DND-41 (cell line): ENCODE results near the gene NUDCD3.

Experiments
- ATAC-seq: fragments of 200-7000 bp; cut with Tn5 transposase; 3 replicates; pipeline ENCODE4 v1.9.1; 2021; ENCODE audit warnings: low read depth; ENCODE audit not compliant: insufficient read depth
- DNase-seq: peaks from one replicate; pipeline ENCODE4 v3.0.0-alpha.2; 2020
- H2AFZ ChIP-seq: 2 replicates; pipeline ENCODE4 v1.6.0; 2012; ENCODE audit warnings: low read depth, low read length
- H3K27ac ChIP-seq: 2 replicates; pipeline ENCODE4 v1.5.1; 2012; ENCODE audit warnings: low read length, inconsistent platforms
- H3K27me3 ChIP-seq: fragments of 200-600 bp; sonication (generic); 2 replicates; pipeline ENCODE4 v1.6.0; 2012; ENCODE audit warnings: low read length, mild to moderate bottlenecking, inconsistent platforms; ENCODE audit not compliant: insufficient read depth, poor library complexity
- H3K36me3 ChIP-seq: 2 replicates; pipeline ENCODE4 v1.5.1; 2012; ENCODE audit warnings: low read length, inconsistent platforms; ENCODE audit not compliant: insufficient read depth
- H3K4me1 ChIP-seq: 2 replicates; pipeline ENCODE4 v1.5.1; 2012; ENCODE audit warnings: mild to moderate bottlenecking, low read length; ENCODE audit not compliant: insufficient read depth
- H3K4me2 ChIP-seq: 2 replicates; pipeline ENCODE4 v1.6.0; 2012; ENCODE audit warnings: mild to moderate bottlenecking, moderate library complexity, low read length, inconsistent platforms; ENCODE audit not compliant: insufficient read depth
- H3K4me3 ChIP-seq, 2 experiments: fragments of 200-600 bp in 1 of 2; shearing (Covaris generic) in 1 of 2; 2 replicates each; pipeline ENCODE4 v1.5.1; 2012 to 2016; ENCODE audit warnings: inconsistent platforms in 2 of 2, low read length in 2 of 2, mild to moderate bottlenecking in 2 of 2, low read depth in 1 of 2, moderate library complexity in 1 of 2
- H3K79me2 ChIP-seq: 2 replicates; pipeline ENCODE4 v1.6.0; 2012; ENCODE audit warnings: low read length, inconsistent platforms; ENCODE audit not compliant: insufficient read depth
- H3K9ac ChIP-seq: 2 replicates; pipeline ENCODE4 v1.6.0; 2012; ENCODE audit warnings: low read depth, mild to moderate bottlenecking, inconsistent platforms, low read length, moderate library complexity
- H3K9me3 ChIP-seq: 2 replicates; pipeline ENCODE4 v1.5.1; 2012; ENCODE audit warnings: low read length, moderate library complexity, mild to moderate bottlenecking, inconsistent platforms; ENCODE audit not compliant: insufficient read depth, severe bottlenecking
- H4K20me1 ChIP-seq: 2 replicates; pipeline ENCODE4 v1.6.0; 2012; ENCODE audit warnings: low read length; ENCODE audit not compliant: insufficient read depth
- EZH2 ChIP-seq: IDR thresholded peaks from 3 replicates; pipeline ENCODE4 v1.6.1; 2012; ENCODE audit warnings: borderline replicate concordance, low read depth, mild to moderate bottlenecking, moderate library complexity, low read length, inconsistent platforms; ENCODE audit not compliant: severe bottlenecking
- TF ChIP-seq, protein P1 (sequence below): IDR thresholded peaks from 2 replicates; pipeline ENCODE4 v1.5.1; 2012; ENCODE audit warnings: borderline replicate concordance, low read length, moderate library complexity, mild to moderate bottlenecking; ENCODE audit not compliant: poor library complexity, severe bottlenecking; ENCODE audit errors: extremely low read depth

Gene NUDCD3

DNA sequence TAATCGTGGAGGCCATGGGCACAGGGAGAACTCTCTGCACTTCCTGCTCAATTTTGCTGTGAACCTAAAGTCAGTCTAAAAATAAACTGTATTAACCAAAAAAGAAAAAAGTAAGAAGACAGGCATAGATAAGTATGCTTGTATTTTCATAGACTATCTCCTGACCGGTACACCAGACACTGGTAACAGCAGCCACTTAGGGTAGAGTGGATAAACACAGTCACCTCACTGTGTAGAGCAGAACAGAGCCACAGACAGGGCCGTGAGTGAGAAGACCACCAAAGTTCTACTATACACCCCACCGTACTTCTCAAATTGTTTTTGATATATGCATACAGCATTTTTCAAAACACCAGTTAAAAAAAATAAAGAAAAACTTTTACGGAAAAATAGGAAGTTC lies 25.0 kb downstream of the NUDCD3 start:
- Histone ChIP-seq H3K9ac (no peak overlapping the region), H3K4me2 (no peak overlapping the region), H3K27me3 (no peaks in the 10 kb centered on the region), H3K27ac (no peak overlapping the region), H3K9me3 (no peaks in the 10 kb centered on the region), H3K36me3 (peaks cover 58% of the 10 kb centered on the region), H3K4me1 (peaks cover 21% of the 10 kb centered on the region), H3K79me2 (peaks cover 20% of the 10 kb centered on the region; the same call in 1 of the 2 replicates), H4K20me1 (peaks cover 83% of the 10 kb centered on the region), H3K4me3 (no peak overlapping the region), H2AFZ (no peak overlapping the region)
- TF ChIP-seq, protein P1, sequence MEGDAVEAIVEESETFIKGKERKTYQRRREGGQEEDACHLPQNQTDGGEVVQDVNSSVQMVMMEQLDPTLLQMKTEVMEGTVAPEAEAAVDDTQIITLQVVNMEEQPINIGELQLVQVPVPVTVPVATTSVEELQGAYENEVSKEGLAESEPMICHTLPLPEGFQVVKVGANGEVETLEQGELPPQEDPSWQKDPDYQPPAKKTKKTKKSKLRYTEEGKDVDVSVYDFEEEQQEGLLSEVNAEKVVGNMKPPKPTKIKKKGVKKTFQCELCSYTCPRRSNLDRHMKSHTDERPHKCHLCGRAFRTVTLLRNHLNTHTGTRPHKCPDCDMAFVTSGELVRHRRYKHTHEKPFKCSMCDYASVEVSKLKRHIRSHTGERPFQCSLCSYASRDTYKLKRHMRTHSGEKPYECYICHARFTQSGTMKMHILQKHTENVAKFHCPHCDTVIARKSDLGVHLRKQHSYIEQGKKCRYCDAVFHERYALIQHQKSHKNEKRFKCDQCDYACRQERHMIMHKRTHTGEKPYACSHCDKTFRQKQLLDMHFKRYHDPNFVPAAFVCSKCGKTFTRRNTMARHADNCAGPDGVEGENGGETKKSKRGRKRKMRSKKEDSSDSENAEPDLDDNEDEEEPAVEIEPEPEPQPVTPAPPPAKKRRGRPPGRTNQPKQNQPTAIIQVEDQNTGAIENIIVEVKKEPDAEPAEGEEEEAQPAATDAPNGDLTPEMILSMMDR = no peak
- no peak for TF ChIP-seq EZH2
- no peak for DNase-seq
- ATAC-seq = no peak

DNA sequence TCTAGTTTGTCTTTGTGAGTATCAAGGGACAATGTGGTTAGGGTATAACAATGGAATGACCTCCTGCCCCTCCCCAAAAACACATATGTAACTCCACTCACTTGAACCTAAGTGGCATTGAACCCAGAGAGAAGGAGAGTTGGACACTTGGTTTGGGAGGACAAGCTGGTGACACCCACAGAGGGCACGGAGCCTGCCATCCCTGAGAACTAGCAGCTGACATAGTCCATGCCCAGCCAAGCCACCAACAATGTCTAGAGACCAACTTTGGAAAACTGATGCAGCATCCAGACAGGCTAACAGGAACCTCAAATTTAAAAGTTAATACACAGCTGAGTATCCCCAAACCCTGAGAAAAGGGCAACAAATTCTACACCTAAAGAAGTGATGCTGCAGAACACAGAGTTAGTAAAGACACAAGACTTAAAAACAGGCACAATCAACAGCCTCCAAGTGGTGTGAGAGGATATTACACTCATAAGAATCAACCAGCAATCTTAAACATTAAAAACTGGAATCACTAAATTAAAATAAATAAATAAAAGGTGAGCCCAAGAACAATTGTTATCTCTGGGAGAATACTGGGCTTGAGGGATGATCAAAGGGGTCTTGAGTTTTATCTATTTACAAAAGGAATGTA lies 27.2 kb downstream of the NUDCD3 start:
- Histone ChIP-seq H3K9me3 (no peaks in the 10 kb centered on the region), H2AFZ (no peak overlapping the region), H4K20me1 (peaks cover 86% of the 10 kb centered on the region), H3K4me1 (peaks cover 29% of the 10 kb centered on the region), H3K4me3 (no peak overlapping the region), H3K79me2 (peaks cover 27% of the 10 kb centered on the region), H3K9ac (no peak overlapping the region), H3K4me2 (no peak overlapping the region), H3K27me3 (no peaks in the 10 kb centered on the region), H3K27ac (no peak overlapping the region), H3K36me3 (peaks cover 59% of the 10 kb centered on the region)
- no peak for TF ChIP-seq EZH2
- TF ChIP-seq, protein P1 = peak; percentile 38
- ATAC-seq (no peak), DNase-seq (no peak)

- Histone ChIP-seq H3K27me3 (no peaks in the 10 kb centered on the region), H3K9ac (no peak overlapping the region), H3K9me3 (no peaks in the 10 kb centered on the region), H3K4me2 (peak overlapping the region; percentile 41), H3K79me2 (peaks cover 37% of the 10 kb centered on the region), H4K20me1 (peaks cover 91% of the 10 kb centered on the region), H3K36me3 (peaks cover 52% of the 10 kb centered on the region), H2AFZ (no peak overlapping the region), H3K4me3 (no peak overlapping the region), H3K4me1 (peaks cover 29% of the 10 kb centered on the region), H3K27ac (no peak overlapping the region)
- peak; percentile 29; the same call in 2 of the 3 replicates for ATAC-seq
- TF ChIP-seq, protein P1 = no peak
- peak; percentile 20 for DNase-seq
These were observed 29.1 kb downstream of the NUDCD3 start for GRCh38 chr7:44461387-44461786.
